Epithelial cell of prostate (primary cell): ENCODE data around the gene PACC1.
"Not testable (repeated sequence)": the region's sequence is repeated elsewhere in the genome, so short reads cannot be mapped to it uniquely, and the experiment has no call there.

Source experiments
- DNase-seq: peaks from one replicate; pipeline ENCODE4 v3.0.0-alpha.2; 2011; ENCODE audit warnings: low read depth, low spot score
- H3K27ac ChIP-seq: fragments of 450-650 bp; 2 replicates; pipeline ENCODE4 v1.5.1; 2017; ENCODE audit warnings: mild to moderate bottlenecking

The PACC1 gene

GRCh38 chr1:212401838-212402582 lies 12.7 kb downstream of the PACC1 start:
- DNase-seq: peak; percentile 31
- peak overlapping the region; percentile 99 for H3K27ac ChIP-seq

DNA sequence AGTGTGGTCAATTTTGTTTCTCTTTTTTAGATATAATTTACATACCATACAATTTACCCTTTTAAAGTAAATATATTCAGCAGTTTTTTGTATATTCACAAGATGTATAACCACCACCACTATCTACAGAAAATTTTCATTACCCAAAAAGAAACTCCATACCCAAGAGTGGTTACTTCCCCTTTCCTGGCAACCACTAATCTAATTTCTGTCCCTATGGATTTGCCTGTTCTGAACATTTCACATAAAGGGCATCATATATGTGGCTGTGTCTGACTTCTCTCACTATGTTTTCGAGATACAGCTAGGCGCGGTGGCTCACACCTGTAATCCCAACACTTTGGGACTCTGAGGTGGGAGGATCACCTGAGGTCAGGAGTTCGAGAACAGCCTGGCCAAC lies 13.6 kb downstream of the PACC1 start:
- no peak for DNase-seq
- H3K27ac ChIP-seq: peak overlapping the region; percentile 99

- no peak for DNase-seq
- no peak overlapping the region for H3K27ac ChIP-seq
Observed at GRCh38 chr1:212397171-212397570, 17.5 kb downstream of the PACC1 start.

DNA sequence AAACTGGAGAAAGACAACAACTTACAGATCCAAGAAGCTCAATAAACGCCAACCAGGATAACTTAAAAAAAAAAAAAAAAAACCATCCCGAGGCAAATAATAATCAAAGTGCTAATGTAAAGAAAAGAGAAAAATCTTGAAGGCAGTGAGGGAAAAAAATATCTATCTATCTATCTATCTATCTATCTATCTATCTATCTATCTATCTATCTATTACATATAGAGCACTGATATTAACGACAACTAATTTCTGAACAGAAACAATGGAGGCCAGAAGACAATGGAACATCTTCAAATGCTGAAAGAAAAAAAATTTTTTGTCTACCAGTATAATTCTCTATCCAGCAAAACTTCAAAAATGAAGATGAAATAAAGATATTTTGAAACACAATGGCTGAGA lies 18.0 kb downstream of the PACC1 start:
- DNase-seq: no peak
- H3K27ac ChIP-seq: no peak overlapping the region

GRCh38 chr1:212395678-212396437 lies 18.8 kb downstream of the PACC1 start:
- DNase-seq, H3K27ac ChIP-seq: not testable (repeated sequence)

GRCh38 chr1:212388985-212389716 lies 25.5 kb downstream of the PACC1 start:
- DNase-seq: no peak
- H3K27ac ChIP-seq: no peak overlapping the region

- no peak overlapping the region for H3K27ac ChIP-seq
- DNase-seq: no peak
Observed at GRCh38 chr1:212386029-212386428, 28.7 kb downstream of the PACC1 start.

GRCh38 chr1:212381397-212382035 lies 33.2 kb downstream of the PACC1 start:
- no peak overlapping the region for H3K27ac ChIP-seq
- no peak for DNase-seq

DNA sequence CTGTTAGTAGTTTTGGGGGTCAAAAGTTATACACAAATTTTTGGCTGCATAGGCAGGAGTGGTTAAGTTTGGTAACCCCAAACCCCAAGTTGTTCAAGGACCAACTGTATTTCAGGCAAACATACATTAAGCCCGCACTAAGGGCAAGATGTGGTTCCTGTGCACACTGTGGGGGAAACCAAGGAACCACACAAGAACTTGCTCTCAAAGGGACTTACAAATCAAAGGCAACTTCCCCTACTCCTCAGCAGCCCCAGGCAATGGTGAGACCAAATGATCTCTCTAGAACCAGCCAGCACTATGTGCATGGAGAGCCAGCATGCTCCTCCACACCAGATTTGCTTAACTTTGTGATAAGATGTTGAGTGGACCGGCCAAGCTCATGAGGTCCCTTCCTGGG lies 35.3 kb downstream of the PACC1 start:
- no peak overlapping the region for H3K27ac ChIP-seq
- no peak for DNase-seq

- H3K27ac ChIP-seq: no peak overlapping the region
- no peak for DNase-seq
Observed at GRCh38 chr1:212377644-212378043, 37.0 kb downstream of the PACC1 start.

DNA sequence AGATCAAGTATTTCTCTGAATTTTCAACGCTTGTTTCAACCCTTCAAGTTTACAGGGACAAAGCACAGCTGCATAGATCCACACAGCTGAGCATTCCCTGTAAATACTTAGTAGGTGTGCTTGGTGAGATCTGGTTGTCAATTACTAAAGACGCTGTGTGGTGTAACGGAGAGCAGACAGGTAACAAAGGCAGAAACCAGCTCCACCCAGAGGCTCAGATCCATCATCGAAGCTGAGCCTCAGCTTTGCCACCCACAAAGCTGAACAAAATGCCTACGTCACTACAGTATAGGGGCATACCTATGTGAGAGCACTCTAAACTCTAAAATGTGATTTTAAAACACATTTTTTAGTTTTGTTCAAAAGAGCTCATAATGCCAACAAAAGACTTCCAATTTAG lies 38.7 kb downstream of the PACC1 start:
- no peak overlapping the region for H3K27ac ChIP-seq
- no peak for DNase-seq

GRCh38 chr1:212368073-212368484 lies 46.6 kb downstream of the PACC1 start:
- no peak overlapping the region for H3K27ac ChIP-seq
- no peak for DNase-seq

DNA sequence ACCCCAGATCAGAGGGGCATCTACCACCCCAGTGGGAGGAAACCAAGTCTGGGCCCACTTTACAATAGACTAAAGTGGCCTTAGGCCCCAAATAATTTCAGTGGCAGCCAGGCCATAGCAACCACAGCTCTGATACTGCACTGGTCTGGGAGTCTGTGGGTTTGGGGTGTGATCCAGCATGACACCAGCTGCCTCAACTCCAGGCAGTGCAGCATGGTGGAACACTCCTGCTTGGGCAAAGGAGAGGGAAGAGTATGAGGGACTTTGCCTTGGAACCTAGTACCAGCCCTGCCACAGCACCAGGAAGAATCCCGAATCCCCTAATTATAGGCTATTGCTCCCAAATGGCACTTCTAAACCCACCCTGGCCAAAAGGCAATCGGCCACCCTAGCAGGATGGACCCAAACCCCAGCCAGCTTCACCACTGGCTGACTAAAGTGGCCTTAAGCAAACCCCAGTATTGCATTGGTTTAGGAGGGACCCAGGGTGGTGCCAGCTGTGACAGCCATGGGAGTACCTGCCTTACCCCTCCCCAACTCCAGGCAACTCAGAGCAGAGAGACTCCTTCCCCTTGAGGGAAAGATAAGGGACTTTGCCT lies 47.1 kb downstream of the PACC1 start:
- H3K27ac ChIP-seq: no peak overlapping the region
- DNase-seq: no peak

DNA sequence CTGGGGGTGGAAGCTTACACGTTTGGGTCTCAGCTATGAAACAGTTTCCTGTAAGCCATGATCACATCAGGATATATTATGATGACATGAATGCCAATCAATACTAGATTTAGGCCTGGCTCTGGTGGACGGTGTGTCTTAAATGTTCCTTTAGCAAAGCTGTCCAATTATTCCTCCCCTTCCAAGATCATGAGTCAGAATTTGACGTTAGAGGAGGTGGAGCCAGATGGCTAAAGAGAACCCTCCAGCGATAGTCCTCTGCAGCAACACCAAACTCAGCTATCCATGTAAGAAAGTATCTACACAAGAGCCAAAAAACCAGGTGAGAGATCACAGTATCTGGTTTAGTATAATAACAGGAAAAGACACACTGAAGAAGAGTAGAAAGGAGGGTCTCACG lies 47.8 kb downstream of the PACC1 start:
- no peak overlapping the region for H3K27ac ChIP-seq
- DNase-seq: no peak

GRCh38 chr1:212364985-212365384 lies 49.7 kb downstream of the PACC1 start:
- DNase-seq: no peak
- no peak overlapping the region for H3K27ac ChIP-seq

DNA sequence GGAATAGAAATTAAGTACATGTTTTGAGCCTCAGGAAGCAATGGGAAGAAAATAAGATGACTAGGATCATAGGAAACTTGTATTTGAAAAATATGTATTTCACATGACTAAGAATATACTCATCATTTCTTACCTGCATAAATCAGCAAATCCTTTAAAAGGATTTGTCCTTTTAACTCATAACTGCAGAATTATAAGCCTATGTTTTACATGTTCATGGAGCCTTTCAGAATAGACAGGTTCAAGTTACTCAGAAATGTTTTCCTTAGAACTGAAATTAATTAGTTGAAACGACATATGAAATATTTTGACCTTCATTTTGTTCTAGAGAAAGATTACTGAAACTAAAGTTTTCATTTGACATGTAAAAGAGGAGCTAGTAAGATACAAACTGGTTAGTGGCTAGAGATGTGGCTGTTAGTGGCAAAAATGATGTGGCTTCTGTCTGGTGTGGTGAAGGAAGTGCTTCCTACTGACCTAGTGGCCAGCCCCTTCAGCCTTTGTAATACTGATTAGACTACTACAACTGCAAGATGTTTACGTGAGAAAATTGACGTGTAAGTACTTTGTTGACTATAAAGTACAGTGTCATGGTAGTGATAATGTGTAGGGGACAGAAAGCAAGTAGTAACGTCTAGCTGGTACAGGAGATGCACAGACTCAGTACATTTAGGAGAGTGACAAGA lies 54.7 kb downstream of the PACC1 start:
- peak overlapping the region; percentile 18 for H3K27ac ChIP-seq
- no peak for DNase-seq

GRCh38 chr1:212355230-212355969 lies 59.3 kb downstream of the PACC1 start:
- no peak for DNase-seq
- no peak overlapping the region for H3K27ac ChIP-seq

DNA sequence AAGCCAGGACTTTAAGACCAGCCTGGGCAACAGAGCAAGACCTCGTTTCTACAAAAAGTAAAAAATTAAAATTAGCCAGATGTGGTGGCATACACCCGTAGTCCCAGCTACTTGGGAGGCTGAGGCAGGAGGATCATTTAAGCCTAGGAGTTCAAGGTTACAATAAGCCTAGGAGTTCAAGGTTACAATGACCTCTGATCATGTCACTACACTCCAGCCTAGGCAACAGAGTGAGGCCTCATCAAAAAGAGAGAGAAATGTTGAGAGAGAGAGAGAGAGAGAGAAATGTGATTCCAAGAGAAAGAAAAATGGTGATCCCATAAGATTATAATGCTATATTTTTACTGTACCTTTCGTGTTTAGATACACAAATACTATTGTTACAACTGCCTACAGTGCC lies 60.2 kb downstream of the PACC1 start:
- H3K27ac ChIP-seq: no peak overlapping the region
- DNase-seq: no peak

GRCh38 chr1:212353181-212353580 lies 61.5 kb downstream of the PACC1 start:
- DNase-seq: no peak
- no peak overlapping the region for H3K27ac ChIP-seq
